K562 (cell line): ENCODE data around the gene CREB3L2. TPM values are rescaled to one million over a fixed set of nuclear protein-coding genes. Genes with fewer than 3 reads are reported as not detected.
A peak's percentile ranks its signal among the peaks of the same experiment; 100 is the strongest.

Source experiments
- ARID2 ChIP-seq: fragments of 450-650 bp; IDR thresholded peaks from 2 replicates; pipeline ENCODE4 v1.6.1; 2017; ENCODE audit warnings: antibody characterized with exemption, mild to moderate bottlenecking
- CHD7 ChIP-seq: fragments of 200-600 bp; sonication (generic); IDR thresholded peaks from one replicate; pipeline ENCODE4 v1.6.1; 2012; ENCODE audit warnings: mild to moderate bottlenecking, low read depth, low read length, inconsistent platforms
- CREM ChIP-seq: IDR thresholded peaks from 2 replicates; pipeline ENCODE4 v1.6.1; 2014; ENCODE audit warnings: antibody characterized with exemption, low read depth
- E2F1 ChIP-seq: sonication (generic); formaldehyde crosslinking; IDR thresholded peaks from 2 replicates; pipeline ENCODE4 v1.8.1; 2023; ENCODE audit warnings: mild to moderate bottlenecking, missing genetic modification reagents, moderate library complexity
- E2F5 ChIP-seq: sonication (generic); formaldehyde crosslinking; IDR thresholded peaks from 2 replicates; pipeline ENCODE4 v1.8.0; 2022; ENCODE audit warnings: mild to moderate bottlenecking, missing genetic modification reagents
- HDAC2 ChIP-seq: fragments of 450-650 bp; IDR thresholded peaks from 2 replicates; pipeline ENCODE4 v1.6.1; 2016; ENCODE audit warnings: mild to moderate bottlenecking
- KLF16 ChIP-seq: IDR thresholded peaks from 2 replicates; pipeline ENCODE4 v1.6.1; 2016; ENCODE audit warnings: antibody characterized with exemption
- LARP7 ChIP-seq: fragments of 450-650 bp; IDR thresholded peaks from 2 replicates; pipeline ENCODE4 v1.6.1; 2016
- RCOR1 ChIP-seq, 2 experiments: IDR thresholded peaks; 2 replicates each; pipeline ENCODE4 v1.6.1; 2012; ENCODE audit warnings: low read depth in 2 of 2, low read length in 2 of 2, borderline replicate concordance in 1 of 2, improper control_type of control experiment in 1 of 2
- SMAD4 ChIP-seq: fragments of 250-450 bp; sonication (Bioruptor Pico); conservative IDR thresholded peaks from 2 replicates; pipeline ENCODE4 v1.8.0; 2021; ENCODE audit warnings: inconsistent platforms, mild to moderate bottlenecking, moderate library complexity
- SMC3 ChIP-seq: conservative IDR thresholded peaks from 2 replicates; pipeline ENCODE4 v1.6.1; 2011; ENCODE audit warnings: low read depth, low read length, improper control_type of control experiment; ENCODE audit not compliant: insufficient read depth
- TCF7 ChIP-seq: sonication (generic); IDR thresholded peaks from 2 replicates; pipeline ENCODE4 v1.6.1; 2016; ENCODE audit warnings: antibody characterized with exemption, borderline replicate concordance
- TEAD1 ChIP-seq, 2 experiments: fragments of 450-650 bp in 1 of 2; sonication (generic) in 1 of 2; formaldehyde crosslinking; IDR thresholded peaks; 2 replicates each; pipeline versions ENCODE4 v1.4.0 to v1.8.0; 2020 to 2022; ENCODE audit warnings: mild to moderate bottlenecking in 2 of 2, missing genetic modification reagents in 1 of 2
- WHSC1 ChIP-seq: IDR thresholded peaks from one replicate; pipeline ENCODE4 v1.6.1; 2012; ENCODE audit warnings: low read length, control low read depth, inconsistent platforms
- polyA plus RNA-seq, 8 experiments: library from polyadenylated mRNA; depleted of rRNA in 4 of 8; stranded (reverse) in 5 of 8; unstranded in 3 of 8; fragments of >200 nt; fragmentation: Nextera tagmentation in 2 of 8; fragmentation: Illumina TruSeq in 1 of 8; extraction: Ambion mirVana in 2 of 8; extraction: Trizol in 1 of 8; gene quantifications; 2 replicates each; pipeline versions ENCODE4 v1.2.1 to v1.2.3, GENCODE V29; 2011 to 2014; ENCODE audit warnings: inconsistent platforms in 1 of 8, missing spikeins in 1 of 8
- total RNA-seq, 7 experiments: library from RNA; depleted of rRNA in 6 of 7; stranded (reverse); fragments of >200 nt in 6 of 7; fragmentation: Illumina TruSeq in 2 of 7; extraction: Trizol in 2 of 7; gene quantifications; 2 replicates each; pipeline versions ENCODE4 v1.2.1 to v1.2.3, GENCODE V29; 2011 to 2021; ENCODE audit warnings: low replicate concordance in 1 of 7

Gene CREB3L2
- total and polyA plus RNA-seq, 9 of the 15 experiments (the other 6 are each of a cell fraction or from before 2014, with no cell fraction given): 7.1 to 45.6 (median 15.8) TPM

GRCh38 chr7:137898839-137899721 is 102.8 kb downstream of the CREB3L2 start (continued):
- TF ChIP-seq CHD7 (peak; percentile 62), ARID2 (peak; percentile 98), RCOR1 (IDR thresholded peaks at IDR 0.05; ENCODE audit: borderline replicate concordance in 1 of 2, low read depth in 2 of 2, low read length in 2 of 2) (peak in 1 of 2 experiments; percentile 54; a peak in 1 of 4 replicates), TEAD1 (CRISPR knock-in tag; IDR thresholded peaks at IDR 0.05) (peak in 1 of 2 experiments; percentile 25; a peak in 1 of 4 replicates), SMAD4 (CRISPR knock-in tag) (0 out of 2 replicates have a peak, but pooled peaks have one; percentile 27), E2F1 (CRISPR knock-in tag) (0 out of 2 replicates have a peak, but pooled peaks have one; percentile 39), E2F5 (CRISPR knock-in tag) (0 out of 2 replicates have a peak, but pooled peaks have one; percentile 45), TCF7 (0 out of 2 replicates have a peak, but pooled peaks have one; percentile 58), SMC3 (peak; percentile 98), WHSC1 (no peak), KLF16 (0 out of 2 replicates have a peak, but pooled peaks have one; percentile 38), HDAC2 (0 out of 2 replicates have a peak, but pooled peaks have one; percentile 26), LARP7 (peak; percentile 43; the same call in 1 of the 2 replicates), CREM (peak; percentile 84)
